Fibroblast of the conjunctiva (primary cell): ENCODE data around the gene PTGR2.
"Not testable (repeated sequence)": the region's sequence is repeated elsewhere in the genome, so short reads cannot be mapped to it uniquely, and the experiment has no call there.

Source experiments
- DNase-seq: peaks from one replicate; pipeline ENCODE4 v3.0.0-alpha.2; 2010; ENCODE audit warnings: low read depth

The PTGR2 gene

GRCh38 chr14:73851567-73852382 lies at the start of gene PTGR2:
Gene PTGR2 (plus strand): TSS chr14:73851831. CDS start chr14:73858863, 7,032 bp downstream.
- peak; percentile 94 for DNase-seq

- no peak for DNase-seq
Observed at GRCh38 chr14:73802431-73803188, 49.0 kb upstream of the PTGR2 start.

- DNase-seq: no peak
Observed at GRCh38 chr14:73804636-73805035, 47.0 kb upstream of the PTGR2 start.

- no peak for DNase-seq
Observed at GRCh38 chr14:73807457-73807856, 44.2 kb upstream of the PTGR2 start.

- no peak for DNase-seq
Observed at GRCh38 chr14:73809391-73809790, 42.2 kb upstream of the PTGR2 start.

- DNase-seq: no peak
Observed at GRCh38 chr14:73810478-73811163, 41.0 kb upstream of the PTGR2 start.

- no peak for DNase-seq
Observed at GRCh38 chr14:73811164-73811503, 40.5 kb upstream of the PTGR2 start.

GRCh38 chr14:73814153-73814552 lies 37.5 kb upstream of the PTGR2 start:
- DNase-seq: no peak

- DNase-seq: no peak
Observed at GRCh38 chr14:73815849-73816248, 35.8 kb upstream of the PTGR2 start.

- no peak for DNase-seq
Observed at GRCh38 chr14:73816393-73816816, 35.2 kb upstream of the PTGR2 start.

GRCh38 chr14:73817020-73817655 lies 34.5 kb upstream of the PTGR2 start:
- no peak for DNase-seq

GRCh38 chr14:73818821-73819220 lies 32.8 kb upstream of the PTGR2 start:
- no peak for DNase-seq

- no peak for DNase-seq
Observed at GRCh38 chr14:73820631-73821030, 31.0 kb upstream of the PTGR2 start.

GRCh38 chr14:73823339-73823885 lies 28.2 kb upstream of the PTGR2 start:
- DNase-seq: no peak

GRCh38 chr14:73824127-73824526 lies 27.5 kb upstream of the PTGR2 start:
- no peak for DNase-seq

GRCh38 chr14:73824536-73824935 lies 27.1 kb upstream of the PTGR2 start:
- no peak for DNase-seq

GRCh38 chr14:73825551-73826188 lies 26.0 kb upstream of the PTGR2 start:
- peak; percentile 77 for DNase-seq

GRCh38 chr14:73827190-73827589 lies 24.4 kb upstream of the PTGR2 start:
- not testable (repeated sequence) for DNase-seq

- no peak for DNase-seq
Observed at GRCh38 chr14:73829071-73829470, 22.6 kb upstream of the PTGR2 start.

- DNase-seq: no peak
Observed at GRCh38 chr14:73829526-73830431, 21.9 kb upstream of the PTGR2 start.
